K562 (cell line): ENCODE results near the gene LY6G6F. TPM values are rescaled to one million over a fixed set of nuclear protein-coding genes. Genes with fewer than 3 reads are reported as not detected.
A peak's percentile ranks its signal among the peaks of the same experiment; 100 is the strongest.

Experiments used
- CEBPB ChIP-seq: fragments of 450-650 bp; IDR thresholded peaks from 2 replicates; pipeline ENCODE4 v1.6.1; 2016; ENCODE audit warnings: missing genetic modification characterization, missing compliant biosample characterization
- HLTF ChIP-seq: fragments of 450-650 bp; IDR thresholded peaks from 2 replicates; pipeline ENCODE4 v1.6.1; 2016
- HNRNPL ChIP-seq: fragments of 200-400 bp; formaldehyde crosslinking; IDR thresholded peaks from 2 replicates; pipeline ENCODE4 v1.6.1; 2017; ENCODE audit warnings: low read depth, mild to moderate bottlenecking, low read length
- KDM4B ChIP-seq, 2 experiments: fragments of 450-650 bp in 1 of 2; sonication (generic) in 1 of 2; IDR thresholded peaks; 2 replicates each; pipeline ENCODE4 v1.6.1; 2016 to 2017; ENCODE audit warnings: borderline replicate concordance in 2 of 2, antibody characterized with exemption in 1 of 2, low read depth in 1 of 2, mild to moderate bottlenecking in 1 of 2
- KLF1 ChIP-seq: fragments of 450-650 bp; IDR thresholded peaks from 2 replicates; pipeline ENCODE4 v1.6.1; 2016; ENCODE audit warnings: missing genetic modification characterization, missing compliant biosample characterization
- MECOM ChIP-seq: fragments of 250-450 bp; sonication (Bioruptor Pico); IDR thresholded peaks from 2 replicates; pipeline ENCODE4 v1.8.0; 2022; ENCODE audit warnings: inconsistent platforms
- NBN ChIP-seq: fragments of 450-650 bp; IDR thresholded peaks from 2 replicates; pipeline ENCODE4 v1.6.1; 2016; ENCODE audit warnings: low read depth, mild to moderate bottlenecking
- POLR2G ChIP-seq: fragments of 200-400 bp; formaldehyde crosslinking; IDR thresholded peaks from 2 replicates; pipeline ENCODE4 v1.6.1; 2017; ENCODE audit warnings: low read depth, mild to moderate bottlenecking, antibody characterized with exemption, low read length, moderate library complexity
- RBM17 ChIP-seq: fragments of 200-400 bp; formaldehyde crosslinking; IDR thresholded peaks from 2 replicates; pipeline ENCODE4 v1.6.1; 2017; ENCODE audit warnings: low read depth, mild to moderate bottlenecking, low read length, borderline replicate concordance
- RBM34 ChIP-seq: fragments of 200-400 bp; formaldehyde crosslinking; IDR thresholded peaks from 2 replicates; pipeline ENCODE4 v1.6.1; 2018; ENCODE audit warnings: low read length, borderline replicate concordance; ENCODE audit not compliant: insufficient read depth
- RUNX1 ChIP-seq: sonication (generic); IDR thresholded peaks from 2 replicates; pipeline ENCODE4 v1.6.1; 2016; ENCODE audit warnings: antibody characterized with exemption, low read depth
- SMARCA5 ChIP-seq: fragments of 450-650 bp; IDR thresholded peaks from 2 replicates; pipeline ENCODE4 v1.6.1; 2016
- ZC3H4 ChIP-seq: sonication (generic); formaldehyde crosslinking; IDR thresholded peaks from 2 replicates; pipeline ENCODE4 v1.9.0; 2021; ENCODE audit warnings: missing genetic modification reagents, borderline replicate concordance
- ZFP30 ChIP-seq: fragments of 250-450 bp; sonication (Bioruptor Pico); IDR thresholded peaks from 2 replicates; pipeline ENCODE4 v1.8.0; 2022; ENCODE audit warnings: moderate library complexity, mild to moderate bottlenecking, inconsistent platforms, borderline replicate concordance
- ZFX ChIP-seq: sonication (generic); formaldehyde crosslinking; IDR thresholded peaks from 2 replicates; pipeline ENCODE4 v1.8.0; 2022; ENCODE audit warnings: mild to moderate bottlenecking, missing genetic modification reagents, moderate library complexity
- ZNF134 ChIP-seq: fragments of 250-450 bp; sonication (Bioruptor Pico); conservative IDR thresholded peaks from 2 replicates; pipeline ENCODE4 v1.4.0; 2020
- ZNF766 ChIP-seq: fragments of 200-800 bp; sonication (Bioruptor generic); conservative IDR thresholded peaks from 2 replicates; pipeline ENCODE4 v1.6.1; 2016; ENCODE audit warnings: missing genetic modification characterization, missing compliant biosample characterization
- ZNF785 ChIP-seq: fragments of 250-450 bp; sonication (Bioruptor Pico); IDR thresholded peaks from 2 replicates; pipeline ENCODE4 v1.4.0; 2020; ENCODE audit warnings: mild to moderate bottlenecking
- polyA plus RNA-seq, 8 experiments: library from polyadenylated mRNA; depleted of rRNA in 4 of 8; stranded (reverse) in 5 of 8; unstranded in 3 of 8; fragments of >200 nt; fragmentation: Nextera tagmentation in 2 of 8; fragmentation: Illumina TruSeq in 1 of 8; extraction: Ambion mirVana in 2 of 8; extraction: Trizol in 1 of 8; gene quantifications; 2 replicates each; pipeline versions ENCODE4 v1.2.1 to v1.2.3, GENCODE V29; 2011 to 2014; ENCODE audit warnings: inconsistent platforms in 1 of 8, missing spikeins in 1 of 8
- total RNA-seq, 7 experiments: library from RNA; depleted of rRNA in 6 of 7; stranded (reverse); fragments of >200 nt in 6 of 7; fragmentation: Illumina TruSeq in 2 of 7; extraction: Trizol in 2 of 7; gene quantifications; 2 replicates each; pipeline versions ENCODE4 v1.2.1 to v1.2.3, GENCODE V29; 2011 to 2021; ENCODE audit warnings: low replicate concordance in 1 of 7
- TF ChIP-seq, protein P1 (sequence below): IDR thresholded peaks from 2 replicates; pipeline ENCODE4 v1.6.1; 2011; ENCODE audit not compliant: insufficient read length; ENCODE audit errors: extremely low read depth
- TF ChIP-seq, protein P2 (sequence below): fragments of 250-450 bp; sonication (Bioruptor Pico); IDR thresholded peaks from 2 replicates; pipeline ENCODE4 v1.5.0; 2021; ENCODE audit warnings: mild to moderate bottlenecking, moderate library complexity
- TF ChIP-seq, protein P3 (sequence below): fragments of 450-650 bp; IDR thresholded peaks from 2 replicates; pipeline ENCODE4 v1.7.1; 2018; ENCODE audit warnings: mild to moderate bottlenecking, low read depth; ENCODE audit not compliant: partially characterized antibody
- TF ChIP-seq, protein P4 (sequence below): fragments of 450-650 bp; formaldehyde crosslinking; IDR thresholded peaks from 2 replicates; pipeline ENCODE4 v1.4.0; 2020; ENCODE audit warnings: mild to moderate bottlenecking, mixed read lengths

LY6G6F gene
- total and polyA plus RNA-seq, 9 of the 15 experiments (the other 6 are each of a cell fraction or from before 2014, with no cell fraction given): 0.14 to 0.50 (median 0.28) TPM; not detected in 2

DNA sequence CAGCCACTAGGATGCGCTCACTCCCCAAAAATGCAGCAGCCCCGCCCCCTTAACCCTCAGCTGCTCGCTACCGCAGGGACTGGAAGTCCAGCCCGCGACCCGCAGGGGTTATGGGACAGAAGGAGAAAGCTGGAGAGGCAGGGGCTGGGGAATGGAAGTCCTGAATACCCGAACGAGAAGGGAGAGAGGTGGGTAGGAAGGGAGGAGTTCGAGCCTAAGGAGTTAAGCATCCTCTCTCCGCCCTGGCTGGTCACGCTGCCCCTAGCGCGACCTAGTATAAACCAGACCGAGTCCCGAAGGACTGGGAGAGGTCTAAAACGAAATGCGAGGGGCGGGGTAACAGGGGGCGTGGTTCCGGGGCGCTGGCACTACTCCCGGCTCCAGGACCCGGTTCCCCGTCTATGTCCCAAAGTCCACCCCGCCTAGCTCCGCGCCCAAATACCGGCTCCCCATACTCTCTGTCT is 22.9 kb downstream of the LY6G6F start (continued):
- TF ChIP-seq ZC3H4 (no peak), CEBPB (tag) (no peak), RUNX1 (no peak), ZFP30 (no peak), ZNF134 (CRISPR knock-in tag) (no peak), POLR2G (peak; percentile 30; the same call in 1 of the 2 replicates), KLF1 (0 out of 2 replicates have a peak, but pooled peaks have one; percentile 46), ZNF766 (CRISPR knock-in tag) (no peak), RBM34 (no peak), HLTF (no peak), ZNF785 (CRISPR knock-in tag) (no peak), ZFX (no peak), RBM17 (no peak), HNRNPL (no peak), MECOM (CRISPR knock-in tag) (no peak; the same call in 1 of the 2 replicates), KDM4B (IDR thresholded peaks at IDR 0.05; ENCODE audit: borderline replicate concordance in 2 of 2, low read depth in 1 of 2) (no peak), NBN (no peak), SMARCA5 (peak; percentile 75)
- TF ChIP-seq, protein P1, sequence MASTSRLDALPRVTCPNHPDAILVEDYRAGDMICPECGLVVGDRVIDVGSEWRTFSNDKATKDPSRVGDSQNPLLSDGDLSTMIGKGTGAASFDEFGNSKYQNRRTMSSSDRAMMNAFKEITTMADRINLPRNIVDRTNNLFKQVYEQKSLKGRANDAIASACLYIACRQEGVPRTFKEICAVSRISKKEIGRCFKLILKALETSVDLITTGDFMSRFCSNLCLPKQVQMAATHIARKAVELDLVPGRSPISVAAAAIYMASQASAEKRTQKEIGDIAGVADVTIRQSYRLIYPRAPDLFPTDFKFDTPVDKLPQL: no peak
- TF ChIP-seq, protein P2, sequence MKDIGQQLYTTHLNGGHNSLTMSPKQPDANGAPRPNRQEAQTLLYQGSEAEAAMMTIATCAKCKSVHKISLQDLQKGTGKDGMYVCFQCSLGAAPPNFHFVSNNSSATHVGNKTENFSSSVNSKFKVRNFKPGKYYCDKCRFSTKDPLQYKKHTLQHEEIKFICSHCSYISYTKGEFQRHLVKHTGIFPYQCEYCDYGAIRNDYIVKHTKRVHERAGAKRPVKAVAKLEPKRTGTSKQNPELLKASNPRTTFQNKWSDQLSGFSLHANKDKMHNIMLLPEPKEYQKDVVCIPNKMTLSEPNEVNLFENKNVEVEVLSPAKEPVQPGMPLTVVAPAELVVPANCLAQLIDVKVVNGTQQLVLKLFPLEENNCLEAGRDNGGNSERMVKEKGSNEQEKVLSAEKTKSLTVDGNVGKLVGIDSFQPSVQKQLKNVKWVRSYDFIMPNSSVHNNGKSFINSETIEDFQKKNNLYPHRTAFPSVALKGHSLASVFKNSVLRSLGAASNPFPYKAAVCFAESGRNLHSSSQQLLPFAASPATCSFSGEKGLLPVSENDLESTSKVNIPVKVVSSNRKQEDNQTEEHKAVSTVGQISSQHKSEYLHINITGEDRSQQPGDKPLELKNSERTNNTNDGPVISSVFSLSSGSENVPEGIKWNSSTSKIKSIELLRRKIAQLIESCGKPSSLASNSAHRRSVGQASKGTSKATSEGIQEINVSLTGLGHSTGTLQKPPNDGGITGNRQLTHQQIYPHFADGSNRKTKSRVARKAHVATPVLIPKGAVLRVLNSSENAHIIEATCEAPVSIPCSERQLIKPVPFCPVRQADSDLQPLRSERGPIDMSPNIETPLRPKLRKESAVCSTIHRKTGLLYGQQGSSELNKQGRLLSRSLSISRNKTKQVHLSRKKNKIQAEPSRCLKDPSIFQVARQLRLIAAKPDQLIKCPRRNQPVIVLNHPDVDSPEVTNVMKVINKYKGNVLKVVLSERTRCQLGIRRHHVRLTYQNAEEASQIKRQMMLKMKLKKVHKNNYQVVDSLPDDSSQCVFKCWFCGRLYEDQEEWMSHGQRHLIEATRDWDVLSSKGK (CRISPR knock-in tag): no peak
- TF ChIP-seq, protein P3, sequence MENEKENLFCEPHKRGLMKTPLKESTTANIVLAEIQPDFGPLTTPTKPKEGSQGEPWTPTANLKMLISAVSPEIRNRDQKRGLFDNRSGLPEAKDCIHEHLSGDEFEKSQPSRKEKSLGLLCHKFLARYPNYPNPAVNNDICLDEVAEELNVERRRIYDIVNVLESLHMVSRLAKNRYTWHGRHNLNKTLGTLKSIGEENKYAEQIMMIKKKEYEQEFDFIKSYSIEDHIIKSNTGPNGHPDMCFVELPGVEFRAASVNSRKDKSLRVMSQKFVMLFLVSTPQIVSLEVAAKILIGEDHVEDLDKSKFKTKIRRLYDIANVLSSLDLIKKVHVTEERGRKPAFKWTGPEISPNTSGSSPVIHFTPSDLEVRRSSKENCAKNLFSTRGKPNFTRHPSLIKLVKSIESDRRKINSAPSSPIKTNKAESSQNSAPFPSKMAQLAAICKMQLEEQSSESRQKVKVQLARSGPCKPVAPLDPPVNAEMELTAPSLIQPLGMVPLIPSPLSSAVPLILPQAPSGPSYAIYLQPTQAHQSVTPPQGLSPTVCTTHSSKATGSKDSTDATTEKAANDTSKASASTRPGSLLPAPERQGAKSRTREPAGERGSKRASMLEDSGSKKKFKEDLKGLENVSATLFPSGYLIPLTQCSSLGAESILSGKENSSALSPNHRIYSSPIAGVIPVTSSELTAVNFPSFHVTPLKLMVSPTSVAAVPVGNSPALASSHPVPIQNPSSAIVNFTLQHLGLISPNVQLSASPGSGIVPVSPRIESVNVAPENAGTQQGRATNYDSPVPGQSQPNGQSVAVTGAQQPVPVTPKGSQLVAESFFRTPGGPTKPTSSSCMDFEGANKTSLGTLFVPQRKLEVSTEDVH: no peak
- TF ChIP-seq, protein P4, sequence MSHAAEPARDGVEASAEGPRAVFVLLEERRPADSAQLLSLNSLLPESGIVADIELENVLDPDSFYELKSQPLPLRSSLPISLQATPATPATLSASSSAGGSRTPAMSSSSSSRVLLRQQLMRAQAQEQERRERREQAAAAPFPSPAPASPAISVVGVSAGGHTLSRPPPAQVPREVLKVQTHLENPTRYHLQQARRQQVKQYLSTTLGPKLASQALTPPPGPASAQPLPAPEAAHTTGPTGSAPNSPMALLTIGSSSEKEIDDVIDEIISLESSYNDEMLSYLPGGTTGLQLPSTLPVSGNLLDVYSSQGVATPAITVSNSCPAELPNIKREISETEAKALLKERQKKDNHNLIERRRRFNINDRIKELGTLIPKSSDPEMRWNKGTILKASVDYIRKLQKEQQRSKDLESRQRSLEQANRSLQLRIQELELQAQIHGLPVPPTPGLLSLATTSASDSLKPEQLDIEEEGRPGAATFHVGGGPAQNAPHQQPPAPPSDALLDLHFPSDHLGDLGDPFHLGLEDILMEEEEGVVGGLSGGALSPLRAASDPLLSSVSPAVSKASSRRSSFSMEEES (CRISPR knock-in tag): no peak
